Renal pelvis (tissue), 4 donors: ENCODE results near the gene SFMBT2. TPM values are rescaled to one million over a fixed set of nuclear protein-coding genes. Genes with fewer than 3 reads are reported as not detected.
"Not testable (repeated sequence)": the region's sequence is repeated elsewhere in the genome, so short reads cannot be mapped to it uniquely, and the experiment has no call there.

Experiments used
- DNase-seq: peaks from one replicate; pipeline ENCODE4 v3.0.0-alpha.2; 2013
- polyA plus RNA-seq, 3 donors: library from polyadenylated mRNA; unstranded; fragments of 120-200 nt; gene quantifications; one replicate each; pipeline ENCODE4 v1.2.1, GENCODE V29; 2013; ENCODE audit not compliant: insufficient read length in 3 of 3

SFMBT2 gene
- polyA plus RNA-seq, 3 donors: 6.2 to 8.5 (median 7.6) TPM

GRCh38 chr10:7188456-7189050 is 222.3 kb downstream of the SFMBT2 start:
- DNase-seq: no peak

- no peak for DNase-seq
Measured at GRCh38 chr10:7186387-7187018, 224.3 kb downstream of the SFMBT2 start.

GRCh38 chr10:7185367-7185690 is 225.5 kb downstream of the SFMBT2 start:
- no peak for DNase-seq

- no peak for DNase-seq
Measured at GRCh38 chr10:7184660-7185366, 226.0 kb downstream of the SFMBT2 start.

DNA sequence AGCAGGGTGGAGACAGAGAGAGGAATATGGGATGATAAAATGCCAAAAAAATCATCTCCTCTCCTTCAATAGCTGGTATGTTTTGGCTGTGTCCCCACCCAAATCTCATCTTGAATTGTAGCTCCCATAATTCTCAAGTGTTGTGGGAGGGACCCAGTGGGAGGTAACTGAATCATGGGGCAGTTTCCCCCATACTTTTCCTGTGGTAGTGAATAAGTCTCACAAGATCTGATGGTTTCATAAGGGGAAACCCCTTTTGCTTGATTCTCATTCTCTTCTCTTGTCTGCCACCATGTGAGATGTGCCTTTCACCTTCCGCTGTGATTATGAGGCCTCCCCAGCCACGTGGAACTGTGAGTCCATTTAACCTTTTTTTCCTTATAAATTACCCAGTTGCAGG is 226.7 kb downstream of the SFMBT2 start:
- DNase-seq: not testable (repeated sequence)

DNA sequence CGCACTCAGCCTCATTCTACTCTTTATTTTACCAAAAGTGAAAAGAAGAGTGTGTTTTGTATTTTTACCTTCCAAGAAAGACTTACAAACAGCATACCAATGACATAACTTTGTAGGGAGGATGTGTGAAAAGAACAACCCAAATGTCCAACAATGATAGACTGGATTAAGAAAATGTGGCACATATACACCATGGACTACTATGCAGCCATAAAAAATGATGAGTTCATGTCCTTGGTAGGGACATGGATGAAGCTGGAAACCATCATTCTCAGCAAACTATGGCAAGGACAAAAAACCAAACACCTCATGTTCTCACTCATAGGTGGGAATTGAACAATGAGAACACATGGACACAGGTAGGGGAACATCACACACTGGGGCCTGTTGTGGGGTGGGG is 228.5 kb downstream of the SFMBT2 start:
- DNase-seq: not testable (repeated sequence)

GRCh38 chr10:7181420-7181819 is 229.4 kb downstream of the SFMBT2 start:
- no peak for DNase-seq

DNA sequence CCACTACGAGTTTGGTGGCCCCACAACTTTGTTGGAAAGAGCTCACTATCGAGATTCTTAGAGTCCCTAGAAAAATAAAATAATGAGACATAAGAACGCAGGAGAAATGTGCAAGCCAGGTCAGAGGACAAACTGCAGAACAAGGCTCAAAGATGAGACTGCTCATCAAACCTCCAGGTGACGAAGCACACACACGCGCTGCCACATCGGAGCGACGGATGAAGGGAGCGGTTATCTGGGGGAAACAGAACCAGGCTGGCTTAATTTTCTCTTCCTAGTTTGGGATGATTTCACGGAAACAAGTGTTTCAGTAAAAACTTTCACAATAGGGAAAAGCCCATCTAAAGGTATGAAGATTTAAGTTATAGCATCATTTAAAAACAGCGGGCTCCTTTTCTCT is 231.3 kb downstream of the SFMBT2 start:
- no peak for DNase-seq

DNA sequence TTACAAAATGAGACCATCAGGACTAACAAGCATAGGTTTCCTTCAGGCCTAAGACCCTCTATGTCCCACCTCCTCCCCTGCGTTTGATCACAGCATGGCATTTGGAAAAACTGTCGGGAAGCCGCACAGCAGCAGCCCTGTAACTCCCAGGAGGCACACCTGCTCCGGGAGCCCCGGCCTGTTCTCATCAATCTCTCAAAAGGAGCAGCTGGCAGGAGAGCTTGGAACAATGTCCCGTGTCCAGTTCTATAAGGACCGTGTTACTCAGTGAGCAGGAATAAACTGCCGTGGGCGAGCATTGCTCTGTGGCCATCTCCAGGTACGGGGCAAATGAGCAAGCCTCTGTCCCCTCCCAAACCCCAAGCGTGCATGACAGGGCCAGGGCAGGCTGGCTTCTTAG is 236.9 kb downstream of the SFMBT2 start:
- DNase-seq: no peak

DNA sequence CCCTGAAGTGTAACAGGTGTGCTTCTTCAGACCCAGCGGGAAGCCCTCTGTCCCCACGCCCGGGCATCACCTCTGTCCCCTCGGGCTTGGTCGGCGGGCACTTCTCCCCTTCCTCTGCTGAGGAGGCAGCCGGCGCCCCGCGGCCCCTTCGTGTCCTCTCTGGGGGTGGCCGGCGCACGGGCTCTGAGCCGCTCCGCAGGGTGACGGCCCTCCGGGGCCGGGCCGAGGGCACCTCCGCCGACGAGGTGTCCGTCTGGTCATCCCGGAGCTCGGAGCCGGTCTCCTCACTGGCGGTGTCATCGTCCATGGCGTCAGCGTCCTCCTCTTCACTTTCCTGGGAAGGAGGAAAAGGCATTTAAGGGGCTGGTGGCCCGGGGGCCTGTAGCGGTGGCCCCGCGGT is 239.0 kb downstream of the SFMBT2 start:
- no peak for DNase-seq

- DNase-seq: no peak
Measured at GRCh38 chr10:7170626-7171322, 240.1 kb downstream of the SFMBT2 start.

DNA sequence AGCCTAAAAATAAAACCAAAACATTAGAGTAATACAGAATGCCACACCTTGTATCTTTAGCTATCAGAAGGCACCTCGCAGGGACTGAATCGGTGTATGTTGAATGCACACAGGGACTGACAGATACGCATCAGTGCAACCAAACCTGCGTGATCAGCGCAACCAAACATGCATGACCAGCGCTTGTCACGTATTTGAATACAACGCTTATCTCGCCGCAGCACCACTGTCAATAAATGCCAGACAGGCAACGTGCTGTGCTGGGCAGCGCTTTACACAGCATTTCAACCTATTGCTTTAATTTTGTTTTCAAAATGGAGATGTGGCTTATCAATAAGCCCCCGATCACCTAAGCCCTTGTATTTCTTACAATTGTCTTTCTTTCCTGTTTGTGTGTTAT is 242.4 kb downstream of the SFMBT2 start:
- DNase-seq: no peak

DNA sequence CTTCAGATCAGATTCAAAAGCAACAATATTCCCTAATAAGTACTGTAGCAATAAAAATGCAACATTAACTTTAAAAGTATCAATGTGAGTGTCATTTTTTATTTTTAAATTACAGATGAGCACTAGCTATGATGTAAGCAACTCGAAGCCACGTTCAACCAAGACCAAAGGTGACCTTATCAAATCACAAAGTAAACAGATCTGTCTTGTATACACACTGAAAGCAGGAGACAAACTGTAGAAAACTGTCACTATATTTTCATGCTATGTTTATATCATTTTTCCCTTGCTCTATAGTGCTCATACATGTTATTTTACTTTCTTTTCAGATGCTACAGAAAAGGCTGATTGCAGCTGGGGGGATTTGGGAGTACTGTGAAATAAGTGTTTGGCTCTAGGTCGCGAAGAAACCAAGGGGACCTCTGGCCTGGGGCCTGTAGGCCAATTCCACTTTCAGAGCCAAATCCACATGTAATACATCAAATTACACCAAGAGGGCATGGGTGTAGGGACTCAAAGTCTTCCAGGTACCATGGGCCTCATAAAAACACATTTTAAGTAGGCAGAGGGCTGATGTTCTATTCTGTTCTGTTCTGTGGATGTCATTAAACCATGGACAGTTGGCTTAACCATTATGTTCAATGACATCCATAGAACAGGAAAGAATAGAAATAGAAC is 245.2 kb downstream of the SFMBT2 start:
- no peak for DNase-seq

GRCh38 chr10:7164955-7165354 is 245.9 kb downstream of the SFMBT2 start:
- no peak for DNase-seq

GRCh38 chr10:7162331-7162730 is 248.5 kb downstream of the SFMBT2 start:
- DNase-seq: no peak

DNA sequence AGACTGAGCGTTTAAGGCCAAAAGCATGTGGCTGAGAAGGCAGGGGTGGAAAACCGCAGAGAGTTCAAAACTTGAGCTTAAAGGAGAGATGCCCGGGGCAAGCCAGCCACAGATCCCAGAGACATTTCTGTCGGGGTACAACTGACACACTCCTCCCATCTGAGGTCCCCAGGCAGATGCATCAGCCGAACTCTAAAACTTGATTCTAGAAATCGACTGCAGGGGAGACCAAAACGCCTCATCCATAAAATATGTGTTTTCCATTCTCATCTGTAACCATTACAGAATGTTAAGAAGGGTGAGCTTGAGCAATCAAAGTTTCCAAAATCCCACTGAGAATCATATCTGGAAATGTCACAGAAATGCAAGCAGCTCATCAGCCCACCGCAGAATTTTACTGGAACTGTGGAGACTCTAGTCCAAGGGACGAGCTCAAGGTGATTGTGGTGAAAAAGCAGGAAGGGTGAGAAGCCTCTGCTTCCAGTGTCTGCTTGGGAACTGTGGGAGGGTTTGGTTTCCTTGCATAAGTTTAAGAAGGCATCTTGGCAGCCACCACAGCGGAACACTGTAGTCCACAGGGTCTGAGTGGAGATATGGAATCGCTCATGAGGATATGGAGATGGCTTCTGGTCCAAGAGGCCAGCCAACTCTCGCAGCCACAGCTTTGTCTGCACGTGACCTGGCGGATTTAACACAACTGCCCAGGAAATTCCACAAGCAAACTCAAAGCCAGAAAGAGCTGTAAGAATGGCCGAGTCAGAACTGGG is 249.2 kb downstream of the SFMBT2 start:
- no peak for DNase-seq

DNA sequence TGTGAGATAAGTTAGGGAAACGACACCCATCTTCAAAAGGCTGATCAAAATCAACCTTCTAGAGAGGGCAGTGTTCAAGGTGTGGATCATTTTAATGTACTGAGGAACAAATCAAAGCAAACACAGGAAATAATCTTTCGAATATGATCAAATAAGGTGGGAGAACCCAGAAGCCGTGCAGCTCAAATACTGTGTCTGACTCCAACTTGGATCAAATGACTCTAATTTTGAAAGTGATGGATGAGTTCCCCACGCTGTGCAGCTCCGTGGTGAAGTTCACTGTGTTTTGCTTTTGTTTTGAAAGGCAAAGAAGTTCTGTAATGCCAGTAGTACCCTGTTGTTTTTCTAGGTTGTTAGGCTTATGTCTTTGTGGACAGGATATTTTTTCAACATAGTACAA is 250.9 kb downstream of the SFMBT2 start:
- no peak for DNase-seq

DNA sequence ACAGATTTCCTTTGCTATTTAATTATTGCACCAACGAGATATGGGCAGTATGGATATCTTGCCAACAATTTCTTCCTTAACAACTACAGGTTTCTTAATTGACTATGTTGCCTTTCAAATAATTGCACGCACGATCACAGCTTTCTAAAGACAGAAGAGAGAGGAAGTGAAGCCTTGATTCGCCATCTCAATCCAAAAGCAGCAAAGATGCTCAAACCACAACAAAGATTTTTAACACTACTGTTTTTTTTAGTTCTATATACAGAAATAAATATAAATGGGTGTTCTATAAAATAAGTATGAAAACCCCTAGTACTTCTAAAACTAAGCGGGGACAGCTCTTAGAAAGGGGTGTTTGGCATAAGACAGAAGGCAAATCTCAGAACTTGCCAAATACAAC is 251.3 kb downstream of the SFMBT2 start:
- no peak for DNase-seq

GRCh38 chr10:7157091-7157490 is 253.7 kb downstream of the SFMBT2 start:
- no peak for DNase-seq

DNA sequence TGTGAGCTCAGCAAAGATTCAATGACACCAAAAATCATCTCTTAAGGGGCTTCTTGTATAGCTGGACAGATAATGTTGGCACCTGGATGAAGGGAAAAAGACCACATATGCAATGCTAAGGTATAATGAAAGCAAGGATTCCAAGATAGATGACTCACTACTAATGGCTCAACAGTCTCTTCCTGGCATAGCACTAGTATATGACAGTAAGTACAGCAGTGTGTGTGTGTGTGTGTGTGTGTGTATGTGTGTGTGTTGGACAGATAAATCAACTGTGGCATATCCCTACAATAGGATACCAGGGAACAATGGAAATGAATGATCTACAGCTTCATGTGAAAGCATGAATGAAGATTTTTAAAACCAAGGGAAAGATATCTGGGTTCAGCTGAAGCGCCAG is 257.1 kb downstream of the SFMBT2 start:
- no peak for DNase-seq

DNA sequence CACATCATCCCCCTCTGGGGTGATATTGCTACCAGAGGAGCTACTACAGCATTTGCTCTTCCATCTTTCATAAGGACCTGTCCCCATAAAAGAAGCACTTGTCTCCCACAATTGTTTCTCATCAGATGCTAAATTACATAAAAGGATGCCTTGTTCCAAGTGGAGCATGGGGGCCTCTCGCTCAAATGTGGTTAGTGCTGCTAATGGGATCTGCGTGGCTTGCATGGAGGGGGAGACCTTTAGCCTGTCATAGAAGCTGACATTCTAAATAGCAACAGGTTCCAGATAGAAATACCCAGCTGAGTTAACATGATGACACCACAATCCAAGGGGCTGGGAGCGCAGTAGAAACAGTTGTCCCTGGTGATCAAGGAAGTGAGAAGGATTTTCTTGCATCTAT is 257.9 kb downstream of the SFMBT2 start:
- DNase-seq: no peak

- no peak for DNase-seq
Measured at GRCh38 chr10:7152341-7152740, 258.5 kb downstream of the SFMBT2 start.
